Measurements from ENCODE around the gene NRXN3. TPM values are rescaled to one million over a fixed set of nuclear protein-coding genes. Genes with fewer than 3 reads are reported as not detected.

NRXN3 gene
- total and polyA plus RNA-seq, 2 of the 13 experiments (the other 11 are each of a cell fraction or from before 2014, with no cell fraction given), result 0.03 TPM; not detected in 1

DNA sequence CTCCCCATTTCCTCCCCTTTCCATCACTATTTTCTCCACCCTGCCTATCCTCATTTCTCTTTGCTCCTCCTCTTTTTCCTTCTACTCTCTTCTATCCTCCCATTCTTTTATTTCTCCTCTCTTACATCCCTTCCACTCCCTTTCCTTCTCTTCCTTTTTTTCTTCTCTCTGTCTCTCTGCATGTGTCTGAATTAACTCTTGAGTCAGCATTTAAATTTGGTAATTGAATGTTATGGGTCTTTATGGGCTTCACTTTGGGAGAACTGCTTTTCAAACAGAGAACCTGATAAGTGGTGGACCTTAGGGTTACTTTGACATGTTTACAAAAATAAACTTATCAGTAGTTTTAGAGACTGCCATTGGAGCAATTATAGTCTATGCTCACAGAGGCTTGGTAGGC, 992.7 kb downstream of the NRXN3 start:
- CTCF ChIA-PET (ENCODE audit: low intra/inter-chr PET ratio, low total read pairs), result no interaction called here
- Histone ChIP-seq H3K4me1 (ENCODE audit: insufficient read depth, low read length) (no peaks in the 10 kb centered on the region), H3K27me3 (ENCODE audit: control insufficient read depth in 1 of 2, insufficient read depth in 2 of 2, low read length in 2 of 2) (no peaks in the 10 kb centered on the region), H2AFZ (ENCODE audit: low read length) (no peak overlapping the region), H3K9me3 (ENCODE audit: low read length) (peaks cover 93% of the 10 kb centered on the region), H3K9ac (ENCODE audit: insufficient read depth, low read depth, low read length) (no peak overlapping the region), H3K36me3 (replicated peaks in 1 of 2; ENCODE audit: control insufficient read depth in 1 of 2, insufficient read depth in 2 of 2, low read length in 2 of 2) (no peaks in the 10 kb centered on the region), H4K20me1 (ENCODE audit: insufficient read depth, low read length) (no peaks in the 10 kb centered on the region), H3K27ac (ENCODE audit: extremely low read length, insufficient read depth, low read length) (no peak overlapping the region), H3K4me3 (replicated peaks in 1 of 3; ENCODE audit: insufficient read depth in 1 of 3, low read depth in 2 of 3, low read length in 3 of 3) (no peak overlapping the region), H3K4me2 (ENCODE audit: low read depth, low read length) (no peak overlapping the region), H3K79me2 (ENCODE audit: insufficient read depth, low read length) (no peaks in the 10 kb centered on the region)
- intact Hi-C loops (cut with micrococcal nuclease; ENCODE audit: unreplicated experiment), result no loop called here
- in situ Hi-C loops (cut with HindIII; ENCODE audit: extremely low pct_ligation_motif_present, low pct_unique_long_range_greater_than_20kb), result no loop called here
- FAIRE-seq, result no peak
- POLR2A ChIA-PET, result no interaction called here
- no peak for DNase-seq (ENCODE audit: low spot score)
- BruUV-seq (replicated peaks), result no TSS peak
- TF ChIP-seq ZBTB7A (CRISPR knock-in tag; IDR thresholded peaks at IDR 0.05), result no peak
- TF ChIP-seq MAFK (conservative IDR thresholded peaks at IDR 0.05 in 1 of 2, IDR thresholded peaks at IDR 0.05 in 1 of 2; ENCODE audit: low read length in 2 of 2), result peak; percentile 2 to 60; a peak in 2 of 4 replicates
- TF ChIP-seq MAFF (IDR thresholded peaks at IDR 0.05; ENCODE audit: low read depth, low read length), result 0 out of 2 replicates have a peak, but pooled peaks have one; percentile 33
- ATAC-seq, result no peak

DNA sequence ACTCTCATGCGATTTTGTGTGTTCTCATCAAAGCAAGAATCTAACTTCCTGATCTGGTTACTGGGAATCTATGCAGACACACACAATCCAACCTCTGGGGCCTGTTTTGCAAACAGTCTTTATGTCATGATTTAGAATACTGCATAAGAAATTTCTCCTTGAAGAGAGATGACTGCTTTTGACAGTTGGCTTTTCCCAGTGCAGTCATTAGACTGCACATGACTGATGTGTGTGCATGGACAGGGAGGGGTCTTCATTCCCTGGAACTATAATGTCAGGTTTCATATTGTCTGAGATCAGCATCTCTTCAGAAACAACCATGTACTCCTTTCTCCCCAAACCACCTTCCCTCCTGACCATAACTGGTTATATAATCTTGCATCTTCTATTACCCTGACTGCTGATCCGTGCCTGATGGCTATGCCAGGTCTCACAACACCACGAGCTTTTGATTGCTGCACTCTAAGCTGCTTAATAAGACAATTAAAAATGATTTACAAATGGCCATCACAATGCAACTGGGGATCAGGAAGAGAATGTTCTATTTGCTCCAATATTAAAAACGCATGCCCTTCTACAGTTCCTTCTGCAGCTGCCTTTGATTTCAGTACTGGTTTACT, 995.4 kb downstream of the NRXN3 start:
- H3K9ac ChIP-seq (ENCODE audit: insufficient read depth, low read depth, low read length), result no peak overlapping the region
- H3K27me3 ChIP-seq (ENCODE audit: control insufficient read depth in 1 of 2, insufficient read depth in 2 of 2, low read length in 2 of 2), result no peaks in the 10 kb centered on the region; a peak in 1 of 5 replicates
- no peaks in the 10 kb centered on the region for H3K36me3 ChIP-seq (replicated peaks in 1 of 2; ENCODE audit: control insufficient read depth in 1 of 2, insufficient read depth in 2 of 2, low read length in 2 of 2)
- H2AFZ ChIP-seq (ENCODE audit: low read length), result no peak overlapping the region
- no peak overlapping the region for H3K27ac ChIP-seq (ENCODE audit: extremely low read length, insufficient read depth, low read length)
- TF ChIP-seq, protein P1, sequence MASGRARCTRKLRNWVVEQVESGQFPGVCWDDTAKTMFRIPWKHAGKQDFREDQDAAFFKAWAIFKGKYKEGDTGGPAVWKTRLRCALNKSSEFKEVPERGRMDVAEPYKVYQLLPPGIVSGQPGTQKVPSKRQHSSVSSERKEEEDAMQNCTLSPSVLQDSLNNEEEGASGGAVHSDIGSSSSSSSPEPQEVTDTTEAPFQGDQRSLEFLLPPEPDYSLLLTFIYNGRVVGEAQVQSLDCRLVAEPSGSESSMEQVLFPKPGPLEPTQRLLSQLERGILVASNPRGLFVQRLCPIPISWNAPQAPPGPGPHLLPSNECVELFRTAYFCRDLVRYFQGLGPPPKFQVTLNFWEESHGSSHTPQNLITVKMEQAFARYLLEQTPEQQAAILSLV (CRISPR knock-in tag; IDR thresholded peaks at IDR 0.05; ENCODE audit: borderline replicate concordance), result no peak
- TF ChIP-seq, protein P2, sequence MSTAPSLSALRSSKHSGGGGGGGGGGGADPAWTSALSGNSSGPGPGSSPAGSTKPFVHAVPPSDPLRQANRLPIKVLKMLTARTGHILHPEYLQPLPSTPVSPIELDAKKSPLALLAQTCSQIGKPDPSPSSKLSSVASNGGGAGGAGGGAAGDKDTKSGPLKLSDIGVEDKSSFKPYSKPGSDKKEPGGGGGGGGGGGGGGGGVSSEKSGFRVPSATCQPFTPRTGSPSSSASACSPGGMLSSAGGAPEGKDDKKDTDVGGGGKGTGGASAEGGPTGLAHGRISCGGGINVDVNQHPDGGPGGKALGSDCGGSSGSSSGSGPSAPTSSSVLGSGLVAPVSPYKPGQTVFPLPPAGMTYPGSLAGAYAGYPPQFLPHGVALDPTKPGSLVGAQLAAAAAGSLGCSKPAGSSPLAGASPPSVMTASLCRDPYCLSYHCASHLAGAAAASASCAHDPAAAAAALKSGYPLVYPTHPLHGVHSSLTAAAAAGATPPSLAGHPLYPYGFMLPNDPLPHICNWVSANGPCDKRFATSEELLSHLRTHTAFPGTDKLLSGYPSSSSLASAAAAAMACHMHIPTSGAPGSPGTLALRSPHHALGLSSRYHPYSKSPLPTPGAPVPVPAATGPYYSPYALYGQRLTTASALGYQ (CRISPR knock-in tag; IDR thresholded peaks at IDR 0.05), result no peak
- no peak for TF ChIP-seq ELF4 (CRISPR knock-in tag; IDR thresholded peaks at IDR 0.05; ENCODE audit: borderline replicate concordance)
- CTCF ChIA-PET (ENCODE audit: low intra/inter-chr PET ratio, low total read pairs), result no interaction called here
- no peak for DNase-seq (ENCODE audit: low spot score)
- H3K79me2 ChIP-seq (ENCODE audit: insufficient read depth, low read length), result no peaks in the 10 kb centered on the region
- whole genome bisulfite sequencing (ENCODE audit: low lambda C conversion rate), result under 1% methylated on average over 4 of the region's 4 CpGs
- no peaks in the 10 kb centered on the region for H3K4me1 ChIP-seq (ENCODE audit: insufficient read depth, low read length)
- intact Hi-C loops (cut with micrococcal nuclease; ENCODE audit: unreplicated experiment) (no loop called here), in situ Hi-C loops (cut with HindIII; ENCODE audit: extremely low pct_ligation_motif_present, low pct_unique_long_range_greater_than_20kb) (no loop called here)
- POLR2A ChIA-PET, result no interaction called here
- no peak overlapping the region for H3K4me3 ChIP-seq (replicated peaks in 1 of 3; ENCODE audit: insufficient read depth in 1 of 3, low read depth in 2 of 3, low read length in 3 of 3)
- peaks cover 91% of the 10 kb centered on the region for H3K9me3 ChIP-seq (ENCODE audit: low read length)
- no TSS peak for BruUV-seq (replicated peaks)
- H3K4me2 ChIP-seq (ENCODE audit: low read depth, low read length), result no peak overlapping the region
- no peak for FAIRE-seq
- no peak for ATAC-seq
- no peaks in the 10 kb centered on the region for H4K20me1 ChIP-seq (ENCODE audit: insufficient read depth, low read length)

All from HepG2 (cell line).